DND-41 (cell line): ENCODE data around the gene ASIC1.

Experiments
- EZH2 ChIP-seq: IDR thresholded peaks from 3 replicates; pipeline ENCODE4 v1.6.1; 2012; ENCODE audit warnings: borderline replicate concordance, low read depth, mild to moderate bottlenecking, moderate library complexity, low read length, inconsistent platforms; ENCODE audit not compliant: severe bottlenecking
- TF ChIP-seq, protein P1 (sequence below): IDR thresholded peaks from 2 replicates; pipeline ENCODE4 v1.5.1; 2012; ENCODE audit warnings: borderline replicate concordance, low read length, moderate library complexity, mild to moderate bottlenecking; ENCODE audit not compliant: poor library complexity, severe bottlenecking; ENCODE audit errors: extremely low read depth

DNA sequence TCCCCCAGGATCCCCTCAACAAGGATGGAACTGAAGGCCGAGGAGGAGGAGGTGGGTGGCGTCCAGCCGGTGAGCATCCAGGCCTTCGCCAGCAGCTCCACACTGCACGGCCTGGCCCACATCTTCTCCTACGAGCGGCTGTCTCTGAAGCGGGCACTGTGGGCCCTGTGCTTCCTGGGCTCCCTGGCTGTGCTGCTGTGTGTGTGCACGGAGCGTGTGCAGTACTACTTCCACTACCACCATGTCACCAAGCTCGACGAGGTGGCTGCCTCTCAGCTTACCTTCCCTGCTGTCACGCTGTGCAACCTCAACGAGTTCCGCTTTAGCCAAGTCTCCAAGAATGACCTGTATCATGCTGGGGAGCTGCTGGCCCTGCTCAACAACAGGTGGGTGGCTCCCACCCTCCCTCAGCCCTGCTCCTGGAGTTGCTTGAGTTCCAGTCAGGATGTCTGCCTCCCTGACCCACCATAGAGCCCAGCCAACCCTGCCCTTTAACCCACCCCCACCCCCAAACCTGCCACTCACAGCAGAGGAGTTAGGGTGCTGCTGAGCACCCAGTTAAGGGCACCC, 1.4 kb downstream of the ASIC1 start:
- TF ChIP-seq, protein P1, sequence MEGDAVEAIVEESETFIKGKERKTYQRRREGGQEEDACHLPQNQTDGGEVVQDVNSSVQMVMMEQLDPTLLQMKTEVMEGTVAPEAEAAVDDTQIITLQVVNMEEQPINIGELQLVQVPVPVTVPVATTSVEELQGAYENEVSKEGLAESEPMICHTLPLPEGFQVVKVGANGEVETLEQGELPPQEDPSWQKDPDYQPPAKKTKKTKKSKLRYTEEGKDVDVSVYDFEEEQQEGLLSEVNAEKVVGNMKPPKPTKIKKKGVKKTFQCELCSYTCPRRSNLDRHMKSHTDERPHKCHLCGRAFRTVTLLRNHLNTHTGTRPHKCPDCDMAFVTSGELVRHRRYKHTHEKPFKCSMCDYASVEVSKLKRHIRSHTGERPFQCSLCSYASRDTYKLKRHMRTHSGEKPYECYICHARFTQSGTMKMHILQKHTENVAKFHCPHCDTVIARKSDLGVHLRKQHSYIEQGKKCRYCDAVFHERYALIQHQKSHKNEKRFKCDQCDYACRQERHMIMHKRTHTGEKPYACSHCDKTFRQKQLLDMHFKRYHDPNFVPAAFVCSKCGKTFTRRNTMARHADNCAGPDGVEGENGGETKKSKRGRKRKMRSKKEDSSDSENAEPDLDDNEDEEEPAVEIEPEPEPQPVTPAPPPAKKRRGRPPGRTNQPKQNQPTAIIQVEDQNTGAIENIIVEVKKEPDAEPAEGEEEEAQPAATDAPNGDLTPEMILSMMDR, result no peak
- no peak for TF ChIP-seq EZH2
